SK-N-SH treated with all-trans-retinoic acid at 6 μM for 48 hours (cell line): ENCODE results near the gene SLC5A4.
"Not testable (repeated sequence)": the region's sequence is repeated elsewhere in the genome, so short reads cannot be mapped to it uniquely, and the experiment has no call there.

Source experiments
- ATAC-seq: fragments of 200-7000 bp; cut with Tn5 transposase; 3 replicates; pipeline ENCODE4 v1.9.1; 2020; ENCODE audit warnings: mild to moderate bottlenecking, moderate library complexity
- ARNTL ChIP-seq: fragments of 450-650 bp; formaldehyde crosslinking; IDR thresholded peaks from 2 replicates; pipeline ENCODE4 v1.5.0; 2020; ENCODE audit warnings: low read depth, mild to moderate bottlenecking, moderate library complexity, borderline replicate concordance
- BACH2 ChIP-seq: fragments of 250-450 bp; sonication (Bioruptor Pico); IDR thresholded peaks from 2 replicates; pipeline ENCODE4 v1.9.0; 2021; ENCODE audit warnings: mild to moderate bottlenecking, borderline replicate concordance
- CREB5 ChIP-seq: fragments of 250-450 bp; sonication (Bioruptor Pico); IDR thresholded peaks from 2 replicates; pipeline ENCODE4 v1.5.1; 2020; ENCODE audit warnings: low read depth, mild to moderate bottlenecking, moderate library complexity
- CSDC2 ChIP-seq: fragments of 250-450 bp; sonication (Bioruptor Pico); IDR thresholded peaks from 2 replicates; pipeline ENCODE4 v1.5.0; 2020; ENCODE audit warnings: mild to moderate bottlenecking, moderate library complexity
- CSRNP3 ChIP-seq: fragments of 250-450 bp; sonication (Bioruptor Pico); IDR thresholded peaks from 2 replicates; pipeline ENCODE4 v1.5.1; 2021; ENCODE audit warnings: mild to moderate bottlenecking, moderate library complexity
- ESRRG ChIP-seq: fragments of 250-450 bp; sonication (Bioruptor Pico); IDR thresholded peaks from 2 replicates; pipeline ENCODE4 v1.6.1; 2021; ENCODE audit warnings: mild to moderate bottlenecking
- GLIS3 ChIP-seq: fragments of 250-450 bp; sonication (Bioruptor Pico); IDR thresholded peaks from 2 replicates; pipeline ENCODE4 v1.5.0; 2020; ENCODE audit warnings: mild to moderate bottlenecking, moderate library complexity
- ISL1 ChIP-seq: fragments of 250-450 bp; sonication (Bioruptor Pico); IDR thresholded peaks from 2 replicates; pipeline ENCODE4 v2.1.2; 2022; ENCODE audit warnings: mild to moderate bottlenecking, moderate library complexity
- OSR1 ChIP-seq: fragments of 250-450 bp; sonication (Bioruptor Pico); IDR thresholded peaks from 2 replicates; pipeline ENCODE4 v1.8.0; 2022; ENCODE audit warnings: moderate library complexity, mild to moderate bottlenecking, inconsistent platforms
- PATZ1 ChIP-seq: fragments of 250-450 bp; sonication (Bioruptor Pico); IDR thresholded peaks from 2 replicates; pipeline ENCODE4 v1.8.0; 2020; ENCODE audit warnings: mild to moderate bottlenecking, moderate library complexity, borderline replicate concordance
- POU6F1 ChIP-seq: fragments of 250-450 bp; sonication (Bioruptor Pico); IDR thresholded peaks from 2 replicates; pipeline ENCODE4 v1.8.0; 2021; ENCODE audit warnings: low read depth, mild to moderate bottlenecking, moderate library complexity, borderline replicate concordance
- PPARA ChIP-seq: fragments of 250-450 bp; sonication (Bioruptor Pico); IDR thresholded peaks from 2 replicates; pipeline ENCODE4 v1.5.0; 2020; ENCODE audit warnings: mild to moderate bottlenecking, borderline replicate concordance
- SNAI2 ChIP-seq: fragments of 250-450 bp; sonication (Bioruptor Pico); IDR thresholded peaks from 2 replicates; pipeline ENCODE4 v1.5.0; 2020; ENCODE audit warnings: mild to moderate bottlenecking, moderate library complexity
- TCF4 ChIP-seq: fragments of 250-450 bp; sonication (Bioruptor Pico); IDR thresholded peaks from 2 replicates; pipeline ENCODE4 v1.8.0; 2021; ENCODE audit warnings: mild to moderate bottlenecking, moderate library complexity, borderline replicate concordance
- TOX ChIP-seq: fragments of 250-450 bp; sonication (Bioruptor Pico); IDR thresholded peaks from 2 replicates; pipeline ENCODE4 v1.8.0; 2021; ENCODE audit warnings: mild to moderate bottlenecking, moderate library complexity, borderline replicate concordance
- TSHZ2 ChIP-seq: fragments of 250-450 bp; sonication (Bioruptor Pico); IDR thresholded peaks from 2 replicates; pipeline ENCODE4 v1.5.0; 2020; ENCODE audit warnings: mild to moderate bottlenecking, moderate library complexity
- ZC3H10 ChIP-seq: fragments of 250-450 bp; sonication (Bioruptor Pico); IDR thresholded peaks from 2 replicates; pipeline ENCODE4 v1.5.1; 2021; ENCODE audit warnings: mild to moderate bottlenecking, moderate library complexity
- ZFP3 ChIP-seq: fragments of 250-450 bp; sonication (Bioruptor Pico); IDR thresholded peaks from 2 replicates; pipeline ENCODE4 v1.5.0; 2020; ENCODE audit warnings: mild to moderate bottlenecking, moderate library complexity
- ZFP30 ChIP-seq: fragments of 450-650 bp; formaldehyde crosslinking; IDR thresholded peaks from 2 replicates; pipeline ENCODE4 v1.5.0; 2022; ENCODE audit warnings: mild to moderate bottlenecking, moderate library complexity
- ZNF8 ChIP-seq: fragments of 450-650 bp; formaldehyde crosslinking; IDR thresholded peaks from 2 replicates; pipeline ENCODE4 v1.5.0; 2020; ENCODE audit warnings: mild to moderate bottlenecking, moderate library complexity

The SLC5A4 gene

GRCh38 chr22:32281072-32281471 lies 25.9 kb upstream of the SLC5A4 start (continued):
- TF ChIP-seq CSRNP3 (CRISPR knock-in tag), result no peak
- TF ChIP-seq TCF4 (CRISPR knock-in tag), result no peak
- TF ChIP-seq TOX, result no peak
- TF ChIP-seq SNAI2, result no peak

GRCh38 chr22:32275353-32275752 lies 20.2 kb upstream of the SLC5A4 start:
- ATAC-seq, result not testable (repeated sequence)

GRCh38 chr22:32271389-32271788 lies 16.2 kb upstream of the SLC5A4 start:
- no peak for ATAC-seq
- TF ChIP-seq PPARA (CRISPR knock-in tag) (no peak), TOX (no peak), PATZ1 (no peak), ISL1 (CRISPR knock-in tag) (no peak), GLIS3 (CRISPR knock-in tag) (no peak), ZC3H10 (CRISPR knock-in tag) (no peak), OSR1 (CRISPR knock-in tag) (no peak), ZFP3 (CRISPR knock-in tag) (no peak), CSDC2 (no peak), TCF4 (CRISPR knock-in tag) (no peak), CSRNP3 (CRISPR knock-in tag) (no peak), ZFP30 (CRISPR knock-in tag) (no peak), ARNTL (CRISPR knock-in tag) (no peak), ZNF8 (no peak), CREB5 (CRISPR knock-in tag) (no peak), BACH2 (CRISPR knock-in tag) (no peak), POU6F1 (no peak), ESRRG (CRISPR knock-in tag) (no peak), SNAI2 (no peak), TSHZ2 (CRISPR knock-in tag) (no peak)
- TF ChIP-seq, all 23 proteins: peak for 0
